Endodermal cell (in vitro differentiated cells): ENCODE measurements around the gene CEPT1. TPM values are rescaled to one million over a fixed set of nuclear protein-coding genes. Genes with fewer than 3 reads are reported as not detected.

Experiments used
- DNase-seq: peaks from one replicate; pipeline ENCODE4 v3.0.0-alpha.2; 2017
- H3K27ac ChIP-seq: 2 replicates; pipeline ENCODE4 v1.5.1; 2013; ENCODE audit warnings: mild to moderate bottlenecking, low read depth, low read length, moderate library complexity
- H3K27me3 ChIP-seq: 2 replicates; pipeline ENCODE4 v1.6.1; 2013; ENCODE audit warnings: mild to moderate bottlenecking, low read length, moderate library complexity; ENCODE audit not compliant: insufficient read depth, control insufficient read depth, poor library complexity, severe bottlenecking
- H3K36me3 ChIP-seq: 2 replicates; pipeline ENCODE4 v1.7.0; 2013; ENCODE audit warnings: mild to moderate bottlenecking, low read length, moderate library complexity; ENCODE audit not compliant: control insufficient read depth, insufficient read depth
- H3K4me1 ChIP-seq: one replicate; pipeline ENCODE4 v1.7.0; 2013; ENCODE audit warnings: low read length; ENCODE audit not compliant: control insufficient read depth, insufficient read depth
- H3K4me3 ChIP-seq: 2 replicates; pipeline ENCODE4 v1.5.1; 2013; ENCODE audit warnings: mild to moderate bottlenecking, low read length, moderate library complexity
- H3K9ac ChIP-seq: 2 replicates; pipeline ENCODE4 v1.6.1; 2013; ENCODE audit warnings: mild to moderate bottlenecking, low read length, moderate library complexity; ENCODE audit not compliant: poor library complexity, severe bottlenecking; ENCODE audit errors: extremely low read depth
- H3K9me3 ChIP-seq: 2 replicates; pipeline ENCODE4 v1.6.1; 2013; ENCODE audit warnings: mild to moderate bottlenecking, low read length, moderate library complexity; ENCODE audit not compliant: control insufficient read depth
- H3K27ac Mint-ChIP-seq: 2 replicates; pipeline ENCODE4 v1.8.0; 2020; ENCODE audit warnings: mixed read lengths
- H3K27me3 Mint-ChIP-seq: 2 replicates; pipeline ENCODE4 v1.8.0; 2021; ENCODE audit warnings: mild to moderate bottlenecking, mixed read lengths; ENCODE audit not compliant: insufficient read depth
- H3K36me3 Mint-ChIP-seq: 2 replicates; pipeline ENCODE4 v1.8.0; 2020; ENCODE audit warnings: low read depth, mixed read lengths
- H3K4me1 Mint-ChIP-seq: 2 replicates; pipeline ENCODE4 v1.8.0; 2020; ENCODE audit warnings: mixed read lengths
- H3K4me3 Mint-ChIP-seq: 2 replicates; pipeline ENCODE4 v1.8.0; 2020; ENCODE audit warnings: mild to moderate bottlenecking, moderate library complexity, mixed read lengths
- H3K9me3 Mint-ChIP-seq: 2 replicates; pipeline ENCODE4 v1.8.0; 2020; ENCODE audit warnings: mild to moderate bottlenecking, mixed read lengths
- WGBS, 2 experiments: methylation state at CpG; one replicate each; pipeline versions ENCODE4 v1.1.5 to v1.1.7; 2013; ENCODE audit warnings: missing lambda C conversion rate in 2 of 2, mixed read lengths in 1 of 2; ENCODE audit not compliant: insufficient coverage in 1 of 2, insufficient read length in 1 of 2; 5-methylcytosine and 5-hydroxymethylcytosine counted together
- total RNA-seq, 2 donors: library from RNA; stranded (reverse); fragmentation: NEBNext Ultra II Directional in 1 of 2; extraction: Animal tissue kit (Norgen Biotek cat#: 25700) in 1 of 2; gene quantifications; 2 replicates in 1 of 2; 3 replicates in 1 of 2; pipeline ENCODE4 v1.2.1, GENCODE V29; 2021
- TF ChIP-seq, protein P1 (sequence below): fragments of 200-600 bp; sonication (generic); conservative IDR thresholded peaks from 2 replicates; pipeline ENCODE4 v1.5.0; 2021; ENCODE audit warnings: antibody characterized with exemption, mild to moderate bottlenecking

The CEPT1 gene
- total RNA-seq, 2 donors from 2014 or later, result 28.0 to 33.3 TPM

DNA sequence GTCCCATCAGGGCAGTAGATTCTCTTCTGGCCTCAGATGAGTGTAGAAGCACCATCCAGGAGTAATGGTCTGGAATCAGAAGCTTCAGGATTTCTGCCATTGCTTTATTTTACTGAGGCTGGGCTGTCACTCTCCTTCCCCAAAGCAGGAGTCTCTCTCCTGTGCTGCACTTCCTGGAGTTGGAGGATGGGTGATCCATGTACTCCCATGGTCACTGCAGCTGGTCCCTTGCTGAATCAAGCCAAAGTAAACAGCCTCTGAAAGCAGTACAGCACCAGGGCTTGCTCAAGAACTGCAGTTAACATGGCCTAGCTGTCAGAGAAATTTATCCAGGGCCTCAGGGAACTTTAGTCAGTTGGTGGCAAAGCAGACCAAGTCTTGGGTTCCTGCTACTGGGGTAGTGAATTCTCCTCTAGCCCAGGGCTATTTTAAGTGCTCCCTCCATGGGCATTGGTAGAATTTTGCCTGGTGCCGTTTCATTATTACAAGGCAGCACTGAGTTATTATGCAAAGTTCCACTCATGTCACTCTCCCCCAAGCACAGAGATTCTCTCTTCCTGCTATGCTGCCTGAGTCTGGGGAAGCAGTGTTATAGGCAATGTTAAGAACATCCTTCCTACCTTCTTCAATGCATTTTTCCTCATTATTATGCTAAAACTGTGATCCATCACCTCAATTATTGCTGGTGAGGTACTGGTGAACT lies 29.7 kb upstream of the CEPT1 start:
- Histone ChIP-seq H3K4me3 (no peak overlapping the region), H3K27me3 (no peaks in the 10 kb centered on the region), H3K36me3 (peaks cover 31% of the 10 kb centered on the region), H3K9me3 (peaks cover 13% of the 10 kb centered on the region), H3K27ac (no peak overlapping the region), H3K4me1 (no peaks in the 10 kb centered on the region), H3K9ac (no peak overlapping the region)
- TF ChIP-seq, protein P1, sequence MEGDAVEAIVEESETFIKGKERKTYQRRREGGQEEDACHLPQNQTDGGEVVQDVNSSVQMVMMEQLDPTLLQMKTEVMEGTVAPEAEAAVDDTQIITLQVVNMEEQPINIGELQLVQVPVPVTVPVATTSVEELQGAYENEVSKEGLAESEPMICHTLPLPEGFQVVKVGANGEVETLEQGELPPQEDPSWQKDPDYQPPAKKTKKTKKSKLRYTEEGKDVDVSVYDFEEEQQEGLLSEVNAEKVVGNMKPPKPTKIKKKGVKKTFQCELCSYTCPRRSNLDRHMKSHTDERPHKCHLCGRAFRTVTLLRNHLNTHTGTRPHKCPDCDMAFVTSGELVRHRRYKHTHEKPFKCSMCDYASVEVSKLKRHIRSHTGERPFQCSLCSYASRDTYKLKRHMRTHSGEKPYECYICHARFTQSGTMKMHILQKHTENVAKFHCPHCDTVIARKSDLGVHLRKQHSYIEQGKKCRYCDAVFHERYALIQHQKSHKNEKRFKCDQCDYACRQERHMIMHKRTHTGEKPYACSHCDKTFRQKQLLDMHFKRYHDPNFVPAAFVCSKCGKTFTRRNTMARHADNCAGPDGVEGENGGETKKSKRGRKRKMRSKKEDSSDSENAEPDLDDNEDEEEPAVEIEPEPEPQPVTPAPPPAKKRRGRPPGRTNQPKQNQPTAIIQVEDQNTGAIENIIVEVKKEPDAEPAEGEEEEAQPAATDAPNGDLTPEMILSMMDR, result no peak
- H3K9me3 Mint-ChIP-seq, result peaks cover 5% of the 10 kb centered on the region
- H3K36me3 Mint-ChIP-seq, result peaks cover 21% of the 10 kb centered on the region
- H3K4me1 Mint-ChIP-seq, result no peaks in the 10 kb centered on the region
- DNase-seq, result no peak
- no peak overlapping the region for H3K27ac Mint-ChIP-seq
- H3K27me3 Mint-ChIP-seq, result no peaks in the 10 kb centered on the region
- H3K4me3 Mint-ChIP-seq, result no peak overlapping the region
- 80 to 89% methylated on average over 1 of the region's 1 CpG for WGBS, 2 experiments

DNA sequence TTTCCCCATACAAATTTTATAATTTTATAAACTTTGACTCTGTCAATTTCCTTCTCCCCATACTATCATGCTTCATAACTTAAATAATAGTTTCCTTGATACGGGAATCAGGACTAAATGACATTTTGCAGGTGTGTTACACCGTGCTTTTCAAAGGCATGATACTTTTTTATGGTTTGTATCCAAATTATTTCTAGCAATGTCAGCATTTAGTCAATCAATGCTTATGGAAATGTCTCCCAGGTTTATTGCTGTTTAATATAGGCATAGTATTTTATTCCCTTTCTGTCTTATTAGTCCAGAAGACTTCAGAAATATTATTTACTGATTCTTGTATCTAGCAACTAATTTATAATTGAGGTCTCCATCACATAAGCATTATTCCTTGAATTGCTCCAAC lies 23.5 kb upstream of the CEPT1 start:
- Histone ChIP-seq H3K36me3 (peaks cover 83% of the 10 kb centered on the region), H3K4me1 (no peaks in the 10 kb centered on the region), H3K27ac (no peak overlapping the region), H3K9ac (no peak overlapping the region), H3K4me3 (no peak overlapping the region), H3K9me3 (no peaks in the 10 kb centered on the region), H3K27me3 (no peaks in the 10 kb centered on the region)
- H3K4me1 Mint-ChIP-seq, result no peaks in the 10 kb centered on the region
- H3K27me3 Mint-ChIP-seq, result no peaks in the 10 kb centered on the region
- H3K4me3 Mint-ChIP-seq, result no peak overlapping the region
- H3K27ac Mint-ChIP-seq, result no peak overlapping the region
- 93 to 100% methylated on average over 2 of the region's 2 CpGs for WGBS, 2 experiments
- H3K9me3 Mint-ChIP-seq, result no peaks in the 10 kb centered on the region
- TF ChIP-seq, protein P1, result no peak
- DNase-seq, result no peak
- H3K36me3 Mint-ChIP-seq, result peaks cover 47% of the 10 kb centered on the region

DNA sequence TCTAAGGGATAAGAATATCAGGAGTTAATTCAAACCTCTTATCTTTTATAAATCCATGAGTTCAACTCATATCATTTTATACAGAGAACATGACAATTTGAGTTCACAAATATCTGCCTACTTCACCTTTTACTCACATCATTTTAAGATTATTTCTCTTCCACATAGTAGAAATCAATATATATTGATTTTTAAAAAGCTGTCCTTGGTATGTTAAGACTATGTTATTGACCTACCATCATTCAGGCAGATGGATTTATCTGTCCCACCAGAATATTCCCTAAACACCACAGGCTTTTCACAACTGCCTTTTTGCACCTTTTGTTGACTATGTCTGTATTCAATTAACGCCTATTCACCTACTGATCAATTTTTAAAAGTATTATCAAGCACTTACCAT lies 13.7 kb upstream of the CEPT1 start:
- TF ChIP-seq, protein P1, result no peak
- 97 to 100% methylated on average over 1 of the region's 1 CpG for WGBS, 2 experiments
- H3K27me3 Mint-ChIP-seq, result no peaks in the 10 kb centered on the region

More for the DNA sequence above, 13.7 kb upstream of the CEPT1 start:
- H3K9ac ChIP-seq, result no peak overlapping the region
- peaks cover 83% of the 10 kb centered on the region for H3K36me3 Mint-ChIP-seq
- H3K27me3 ChIP-seq, result no peaks in the 10 kb centered on the region
- no peaks in the 10 kb centered on the region for H3K4me1 ChIP-seq
- no peak overlapping the region for H3K27ac ChIP-seq
- no peak overlapping the region for H3K27ac Mint-ChIP-seq
- no peak overlapping the region for H3K4me3 Mint-ChIP-seq
- H3K36me3 ChIP-seq, result peaks cover 75% of the 10 kb centered on the region
- no peaks in the 10 kb centered on the region for H3K4me1 Mint-ChIP-seq
- no peak for DNase-seq
- H3K9me3 ChIP-seq, result peaks cover 33% of the 10 kb centered on the region
- H3K9me3 Mint-ChIP-seq, result peaks cover 14% of the 10 kb centered on the region
- H3K4me3 ChIP-seq, result no peak overlapping the region
